Superior temporal gyrus (tissue), 1 donor: Measurements from ENCODE around the gene DDX39B.
A peak's percentile ranks its signal among the peaks of the same experiment; 100 is the strongest.

Source experiments
- DNase-seq: peaks from one replicate; pipeline ENCODE4 v3.0.0-alpha.2; 2016; ENCODE audit errors: extremely low spot score

DDX39B gene

GRCh38 chr6:31575952-31576685, 34.3 kb upstream of the DDX39B start:
- DNase-seq: no peak

- DNase-seq: no peak
These were observed 33.6 kb upstream of the DDX39B start, which contains the start of gene TNF for GRCh38 chr6:31575335-31575901. Gene TNF, plus strand, starts transcription at chr6:31575565. Its CDS starts 177 bp downstream, at chr6:31575742.

DNA sequence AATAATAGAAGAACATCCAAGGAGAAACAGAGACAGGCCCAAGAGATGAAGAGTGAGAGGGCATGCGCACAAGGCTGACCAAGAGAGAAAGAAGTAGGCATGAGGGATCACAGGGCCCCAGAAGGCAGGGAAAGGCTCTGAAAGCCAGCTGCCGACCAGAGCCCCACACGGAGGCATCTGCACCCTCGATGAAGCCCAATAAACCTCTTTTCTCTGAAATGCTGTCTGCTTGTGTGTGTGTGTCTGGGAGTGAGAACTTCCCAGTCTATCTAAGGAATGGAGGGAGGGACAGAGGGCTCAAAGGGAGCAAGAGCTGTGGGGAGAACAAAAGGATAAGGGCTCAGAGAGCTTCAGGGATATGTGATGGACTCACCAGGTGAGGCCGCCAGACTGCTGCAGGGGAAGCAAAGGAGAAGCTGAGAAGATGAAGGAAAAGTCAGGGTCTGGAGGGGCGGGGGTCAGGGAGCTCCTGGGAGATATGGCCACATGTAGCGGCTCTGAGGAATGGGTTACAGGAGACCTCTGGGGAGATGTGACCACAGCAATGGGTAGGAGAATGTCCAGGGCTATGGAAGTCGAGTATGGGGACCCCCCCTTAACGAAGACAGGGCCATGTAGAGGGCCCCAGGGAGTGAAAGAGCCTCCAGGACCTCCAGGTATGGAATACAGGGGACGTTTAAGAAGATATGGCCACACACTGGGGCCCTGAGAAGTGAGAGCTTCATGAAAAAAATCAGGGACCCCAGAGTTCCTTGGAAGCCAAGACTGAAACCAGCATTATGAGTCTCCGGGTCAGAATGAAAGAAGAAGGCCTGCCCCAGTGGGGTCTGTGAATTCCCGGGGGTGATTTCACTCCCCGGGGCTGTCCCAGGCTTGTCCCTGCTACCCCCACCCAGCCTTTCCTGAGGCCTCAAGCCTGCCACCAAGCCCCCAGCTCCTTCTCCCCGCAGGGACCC, 32.6 kb upstream of the DDX39B start:
- no peak for DNase-seq

DNA sequence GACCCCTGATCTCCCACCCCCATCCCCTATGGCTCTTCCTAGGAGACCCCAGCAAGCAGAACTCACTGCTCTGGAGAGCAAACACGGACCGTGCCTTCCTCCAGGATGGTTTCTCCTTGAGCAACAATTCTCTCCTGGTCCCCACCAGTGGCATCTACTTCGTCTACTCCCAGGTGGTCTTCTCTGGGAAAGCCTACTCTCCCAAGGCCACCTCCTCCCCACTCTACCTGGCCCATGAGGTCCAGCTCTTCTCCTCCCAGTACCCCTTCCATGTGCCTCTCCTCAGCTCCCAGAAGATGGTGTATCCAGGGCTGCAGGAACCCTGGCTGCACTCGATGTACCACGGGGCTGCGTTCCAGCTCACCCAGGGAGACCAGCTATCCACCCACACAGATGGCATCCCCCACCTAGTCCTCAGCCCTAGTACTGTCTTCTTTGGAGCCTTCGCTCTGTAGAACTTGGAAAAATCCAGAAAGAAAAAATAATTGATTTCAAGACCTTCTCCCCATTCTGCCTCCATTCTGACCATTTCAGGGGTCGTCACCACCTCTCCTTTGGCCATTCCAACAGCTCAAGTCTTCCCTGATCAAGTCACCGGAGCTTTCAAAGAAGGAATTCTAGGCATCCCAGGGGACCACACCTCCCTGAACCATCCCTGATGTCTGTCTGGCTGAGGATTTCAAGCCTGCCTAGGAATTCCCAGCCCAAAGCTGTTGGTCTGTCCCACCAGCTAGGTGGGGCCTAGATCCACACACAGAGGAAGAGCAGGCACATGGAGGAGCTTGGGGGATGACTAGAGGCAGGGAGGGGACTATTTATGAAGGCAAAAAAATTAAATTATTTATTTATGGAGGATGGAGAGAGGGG, 31.7 kb upstream of the DDX39B start:
- no peak for DNase-seq

DNA sequence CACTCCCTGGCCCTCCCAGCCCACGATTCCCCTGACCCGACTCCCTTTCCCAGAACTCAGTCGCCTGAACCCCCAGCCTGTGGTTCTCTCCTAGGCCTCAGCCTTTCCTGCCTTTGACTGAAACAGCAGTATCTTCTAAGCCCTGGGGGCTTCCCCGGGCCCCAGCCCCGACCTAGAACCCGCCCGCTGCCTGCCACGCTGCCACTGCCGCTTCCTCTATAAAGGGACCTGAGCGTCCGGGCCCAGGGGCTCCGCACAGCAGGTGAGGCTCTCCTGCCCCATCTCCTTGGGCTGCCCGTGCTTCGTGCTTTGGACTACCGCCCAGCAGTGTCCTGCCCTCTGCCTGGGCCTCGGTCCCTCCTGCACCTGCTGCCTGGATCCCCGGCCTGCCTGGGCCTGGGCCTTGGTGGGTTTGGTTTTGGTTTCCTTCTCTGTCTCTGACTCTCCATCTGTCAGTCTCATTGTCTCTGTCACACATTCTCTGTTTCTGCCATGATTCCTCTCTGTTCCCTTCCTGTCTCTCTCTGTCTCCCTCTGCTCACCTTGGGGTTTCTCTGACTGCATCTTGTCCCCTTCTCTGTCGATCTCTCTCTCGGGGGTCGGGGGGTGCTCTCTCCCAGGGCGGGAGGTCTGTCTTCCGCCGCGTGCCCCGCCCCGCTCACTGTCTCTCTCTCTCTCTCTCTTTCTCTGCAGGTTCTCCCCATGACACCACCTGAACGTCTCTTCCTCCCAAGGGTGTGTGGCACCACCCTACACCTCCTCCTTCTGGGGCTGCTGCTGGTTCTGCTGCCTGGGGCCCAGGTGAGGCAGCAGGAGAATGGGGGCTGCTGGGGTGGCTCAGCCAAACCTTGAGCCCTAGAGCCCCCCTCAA, 30.5 kb upstream of the DDX39B start, which contains the start of gene LTA:
Gene LTA (plus strand): TSS at position 249 of the 871 bp plus-strand sequence. CDS start 454 bp downstream, at position 703.
- no peak for DNase-seq

DNA sequence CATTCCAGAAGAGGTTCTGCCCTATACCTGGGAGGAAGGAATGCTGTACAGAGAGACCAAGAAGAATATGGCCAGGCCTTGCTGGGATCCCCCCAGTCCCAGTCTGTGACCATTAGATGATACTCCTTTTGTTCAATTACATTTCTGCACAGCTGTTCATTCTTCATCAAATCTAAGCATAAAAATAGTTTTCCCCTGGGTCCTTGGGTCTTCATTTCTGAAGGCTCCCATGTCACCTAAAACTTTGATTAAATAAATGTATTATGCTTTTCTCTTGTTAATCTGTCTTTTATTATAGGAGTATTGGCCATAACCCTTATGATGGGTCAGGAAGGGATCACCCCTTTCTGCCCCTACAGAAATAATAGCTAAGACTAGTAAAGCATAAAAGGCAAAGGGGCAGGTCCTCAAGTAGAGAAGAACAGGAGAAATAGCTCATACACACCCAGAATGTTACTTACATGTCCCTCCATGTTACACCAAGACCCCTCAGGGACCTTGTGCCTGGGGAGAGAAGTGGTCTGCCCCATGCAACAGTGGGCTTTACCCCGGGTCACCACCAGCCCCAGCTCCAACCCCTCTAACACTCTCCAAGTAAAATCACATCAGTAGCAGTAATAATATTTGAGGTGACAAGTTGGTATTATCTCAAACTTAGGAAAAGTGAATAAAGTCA, 28.2 kb upstream of the DDX39B start:
- no peak for DNase-seq

DNA sequence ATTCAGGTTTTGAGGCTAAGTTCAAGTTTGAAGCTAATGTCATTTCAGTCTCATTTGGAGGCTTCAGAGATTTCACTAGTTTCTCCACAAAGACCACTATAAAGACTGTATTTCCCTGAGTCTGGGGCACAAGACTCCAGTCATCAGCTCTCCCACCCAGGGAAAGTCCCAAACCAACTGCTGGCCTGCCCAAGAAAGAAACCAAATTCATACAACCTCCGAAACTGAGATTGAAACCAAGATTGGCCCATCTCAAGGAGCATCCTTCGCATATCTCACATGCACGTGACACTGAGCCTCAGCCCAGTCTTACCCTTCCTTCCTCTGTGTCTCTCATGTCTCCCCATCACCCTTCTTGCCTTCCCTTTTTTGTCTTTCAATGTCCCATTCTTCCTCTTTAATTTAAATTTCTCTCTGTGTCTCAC, 26.7 kb upstream of the DDX39B start:
- DNase-seq: no peak

GRCh38 chr6:31567531-31568370, 25.9 kb upstream of the DDX39B start:
- DNase-seq: no peak

GRCh38 chr6:31560697-31561058, 18.9 kb upstream of the DDX39B start:
- DNase-seq: no peak

GRCh38 chr6:31559958-31560696, 18.3 kb upstream of the DDX39B start:
- DNase-seq: no peak

GRCh38 chr6:31559606-31559957, 17.8 kb upstream of the DDX39B start:
- no peak for DNase-seq

GRCh38 chr6:31558631-31559500, 17.1 kb upstream of the DDX39B start:
- peak; percentile 41 for DNase-seq

- DNase-seq: no peak
These were observed 16.5 kb upstream of the DDX39B start for GRCh38 chr6:31558318-31558625.

DNA sequence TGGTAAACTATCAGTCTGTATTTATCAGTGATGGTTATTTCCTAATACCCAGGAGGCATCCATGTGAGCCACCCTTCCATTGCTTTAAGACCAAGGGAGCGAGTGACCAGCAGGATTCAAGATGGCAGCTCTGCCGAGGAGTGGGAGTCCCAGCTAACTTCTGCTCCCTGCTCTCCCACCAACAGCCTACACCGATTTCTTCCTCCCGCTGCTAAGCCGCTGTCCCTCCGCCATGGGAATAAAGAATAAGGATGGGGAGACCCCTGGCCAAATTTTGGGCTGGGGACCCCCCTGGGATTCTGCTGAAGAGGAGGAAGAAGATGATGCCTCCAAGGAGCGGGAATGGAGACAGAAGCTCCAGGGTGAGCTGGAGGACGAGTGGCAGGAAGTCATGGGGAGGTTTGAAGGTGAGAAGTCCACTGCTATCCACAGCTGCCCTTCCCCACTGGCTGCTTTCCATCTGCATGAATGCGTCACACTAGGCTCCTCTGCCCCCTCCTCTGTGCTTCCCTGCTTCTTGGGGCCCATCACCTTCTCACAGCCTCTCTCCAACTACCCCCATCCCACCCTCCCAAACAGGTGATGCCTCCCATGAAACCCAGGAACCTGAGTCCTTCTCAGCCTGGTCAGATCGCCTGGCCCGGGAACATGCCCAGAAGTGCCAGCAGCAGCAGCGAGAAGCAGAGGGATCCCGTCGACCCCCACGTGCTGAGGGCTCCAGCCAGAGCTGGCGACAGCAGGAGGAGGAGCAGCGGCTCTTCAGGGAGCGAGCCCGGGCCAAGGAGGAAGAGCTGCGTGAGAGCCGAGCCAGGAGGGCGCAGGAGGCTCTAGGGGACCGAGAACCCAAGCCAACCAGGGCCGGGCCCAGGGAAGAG, 15.9 kb upstream of the DDX39B start:
- no peak for DNase-seq

GRCh38 chr6:31556307-31556706, 14.5 kb upstream of the DDX39B start:
- no peak for DNase-seq

- DNase-seq: peak; percentile 35
These were observed 9.6 kb upstream of the DDX39B start for GRCh38 chr6:31551371-31551770.

GRCh38 chr6:31548544-31548873, 6.7 kb upstream of the DDX39B start:
- no peak for DNase-seq
